GM12872 (cell line): ENCODE results near the gene CTSO.

ENCODE experiments used
- TF ChIP-seq, protein P1 (sequence below): IDR thresholded peaks from 3 replicates; pipeline ENCODE4 v1.5.1; 2011; ENCODE audit warnings: low read depth, mild to moderate bottlenecking, low read length, moderate library complexity; ENCODE audit not compliant: insufficient read depth

Gene CTSO

DNA sequence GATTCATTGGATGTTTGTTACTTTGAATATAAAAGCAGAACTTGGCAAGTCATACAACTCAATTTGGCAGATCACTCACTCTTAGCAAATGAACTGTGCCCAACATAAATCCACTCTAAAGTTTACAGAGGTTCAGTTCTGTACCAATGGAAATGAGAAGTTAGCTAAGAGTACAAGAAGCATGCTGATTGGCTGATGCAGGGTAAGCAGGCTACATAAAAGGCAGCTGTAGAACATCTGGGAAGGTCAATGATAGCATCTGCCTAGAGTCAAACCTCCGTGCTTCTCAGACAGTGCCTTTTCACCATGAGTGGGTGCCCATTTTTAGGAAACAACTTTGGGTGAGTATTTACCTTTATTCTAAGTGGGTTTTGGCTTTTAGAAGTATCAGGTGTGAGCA, 50.2 kb downstream of the CTSO start, which contains the start of gene TDO2:
Gene TDO2 (plus strand): TSS at position 244 of the 400 bp plus-strand sequence. CDS start 63 bp downstream, at position 307.
- TF ChIP-seq, protein P1, sequence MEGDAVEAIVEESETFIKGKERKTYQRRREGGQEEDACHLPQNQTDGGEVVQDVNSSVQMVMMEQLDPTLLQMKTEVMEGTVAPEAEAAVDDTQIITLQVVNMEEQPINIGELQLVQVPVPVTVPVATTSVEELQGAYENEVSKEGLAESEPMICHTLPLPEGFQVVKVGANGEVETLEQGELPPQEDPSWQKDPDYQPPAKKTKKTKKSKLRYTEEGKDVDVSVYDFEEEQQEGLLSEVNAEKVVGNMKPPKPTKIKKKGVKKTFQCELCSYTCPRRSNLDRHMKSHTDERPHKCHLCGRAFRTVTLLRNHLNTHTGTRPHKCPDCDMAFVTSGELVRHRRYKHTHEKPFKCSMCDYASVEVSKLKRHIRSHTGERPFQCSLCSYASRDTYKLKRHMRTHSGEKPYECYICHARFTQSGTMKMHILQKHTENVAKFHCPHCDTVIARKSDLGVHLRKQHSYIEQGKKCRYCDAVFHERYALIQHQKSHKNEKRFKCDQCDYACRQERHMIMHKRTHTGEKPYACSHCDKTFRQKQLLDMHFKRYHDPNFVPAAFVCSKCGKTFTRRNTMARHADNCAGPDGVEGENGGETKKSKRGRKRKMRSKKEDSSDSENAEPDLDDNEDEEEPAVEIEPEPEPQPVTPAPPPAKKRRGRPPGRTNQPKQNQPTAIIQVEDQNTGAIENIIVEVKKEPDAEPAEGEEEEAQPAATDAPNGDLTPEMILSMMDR, result no peak

DNA sequence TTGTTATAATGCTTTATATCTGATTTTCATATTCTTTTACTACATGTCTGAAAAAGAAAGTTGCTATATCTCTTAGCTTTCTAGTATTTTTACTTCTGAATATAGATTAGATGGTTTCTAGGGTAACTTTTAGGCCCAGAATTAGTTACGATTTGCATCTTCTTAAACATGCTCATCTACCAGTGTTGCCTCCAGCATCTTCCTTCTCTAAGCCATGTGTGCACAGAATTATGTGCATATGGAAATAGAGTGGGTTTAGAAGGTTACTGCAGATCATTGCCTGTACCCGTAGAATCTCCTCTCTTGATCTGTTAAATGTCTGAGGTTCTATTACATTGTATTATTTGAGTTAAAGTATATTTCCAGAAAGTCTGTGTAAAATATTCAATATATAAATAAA, 52.7 kb downstream of the CTSO start:
- TF ChIP-seq, protein P1, result no peak

DNA sequence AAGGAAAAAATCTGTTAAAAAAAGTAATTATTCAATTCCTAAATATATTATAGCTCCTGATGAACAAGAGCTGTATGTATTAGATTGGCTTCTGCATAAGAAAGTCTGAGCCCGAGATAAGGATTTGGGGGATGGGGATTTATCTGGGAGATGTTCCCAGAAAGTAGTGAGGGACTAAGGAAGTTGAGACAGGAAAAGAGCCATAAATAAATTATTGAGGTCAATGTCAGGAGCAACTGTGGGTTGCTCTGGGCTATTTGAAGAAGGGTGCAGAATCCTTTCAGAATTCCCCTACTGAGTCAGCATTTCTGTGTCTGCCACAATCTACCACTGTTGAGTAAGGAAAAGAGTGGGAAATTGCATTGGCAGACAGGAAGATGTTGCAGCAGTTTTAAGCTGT, 53.3 kb downstream of the CTSO start:
- TF ChIP-seq, protein P1, result no peak

DNA sequence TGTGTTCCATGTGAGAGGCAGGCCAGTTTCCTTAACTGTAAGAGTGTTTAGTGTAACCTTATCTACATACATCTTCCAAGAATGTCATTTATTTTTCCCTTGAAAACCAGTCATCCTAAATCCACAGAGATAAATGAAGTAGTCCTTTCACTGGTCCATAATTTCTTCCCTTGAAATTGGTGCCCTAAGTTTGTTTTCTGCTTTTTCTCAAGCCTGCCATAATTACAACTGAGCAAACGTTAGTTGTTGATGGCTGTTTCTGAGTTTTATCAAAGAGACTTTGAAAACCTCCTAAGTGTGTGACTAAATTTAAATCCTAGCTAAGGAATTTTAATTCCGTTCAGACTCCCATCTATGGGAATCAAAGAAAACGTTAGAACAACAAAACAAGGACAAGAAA, 53.8 kb downstream of the CTSO start:
- TF ChIP-seq, protein P1, result no peak

DNA sequence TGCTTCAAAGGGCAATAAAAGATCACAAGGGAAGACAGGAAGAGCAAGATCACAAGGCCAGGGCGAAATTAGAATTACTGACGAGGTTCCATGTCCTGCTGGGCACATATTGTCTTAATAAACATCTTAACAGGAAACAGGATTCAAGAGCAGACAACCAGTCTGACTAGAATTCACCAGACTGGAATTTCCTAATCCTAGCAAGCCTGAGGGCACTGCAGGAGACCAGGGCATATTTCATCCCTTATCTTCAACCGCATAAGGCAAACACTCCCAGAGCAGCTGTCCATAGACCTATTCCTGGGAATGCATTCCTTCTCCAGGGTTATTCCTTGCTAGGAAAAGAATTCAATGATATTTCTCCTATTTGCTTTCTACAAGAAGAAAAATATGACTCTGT, 62.6 kb downstream of the CTSO start:
- TF ChIP-seq, protein P1, result no peak

DNA sequence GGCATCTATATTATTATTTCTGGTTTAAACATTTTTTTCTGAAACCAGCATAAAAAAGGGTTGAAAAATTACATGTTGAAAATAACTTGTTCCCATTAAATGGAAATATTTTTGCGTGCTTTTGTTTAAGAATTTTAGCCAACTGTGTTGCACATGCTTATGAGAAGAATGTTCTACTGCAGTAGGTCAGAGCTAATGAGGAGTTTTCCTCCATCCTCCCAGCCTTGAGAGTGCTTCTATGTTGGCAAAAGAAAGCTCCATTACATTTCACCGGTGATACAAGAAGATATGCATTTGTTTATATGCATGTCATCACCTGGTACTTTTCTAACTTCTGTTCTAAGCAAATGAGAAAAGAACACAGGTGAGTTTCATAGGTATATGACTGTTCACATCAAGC, 63.7 kb downstream of the CTSO start:
- TF ChIP-seq, protein P1, result no peak

DNA sequence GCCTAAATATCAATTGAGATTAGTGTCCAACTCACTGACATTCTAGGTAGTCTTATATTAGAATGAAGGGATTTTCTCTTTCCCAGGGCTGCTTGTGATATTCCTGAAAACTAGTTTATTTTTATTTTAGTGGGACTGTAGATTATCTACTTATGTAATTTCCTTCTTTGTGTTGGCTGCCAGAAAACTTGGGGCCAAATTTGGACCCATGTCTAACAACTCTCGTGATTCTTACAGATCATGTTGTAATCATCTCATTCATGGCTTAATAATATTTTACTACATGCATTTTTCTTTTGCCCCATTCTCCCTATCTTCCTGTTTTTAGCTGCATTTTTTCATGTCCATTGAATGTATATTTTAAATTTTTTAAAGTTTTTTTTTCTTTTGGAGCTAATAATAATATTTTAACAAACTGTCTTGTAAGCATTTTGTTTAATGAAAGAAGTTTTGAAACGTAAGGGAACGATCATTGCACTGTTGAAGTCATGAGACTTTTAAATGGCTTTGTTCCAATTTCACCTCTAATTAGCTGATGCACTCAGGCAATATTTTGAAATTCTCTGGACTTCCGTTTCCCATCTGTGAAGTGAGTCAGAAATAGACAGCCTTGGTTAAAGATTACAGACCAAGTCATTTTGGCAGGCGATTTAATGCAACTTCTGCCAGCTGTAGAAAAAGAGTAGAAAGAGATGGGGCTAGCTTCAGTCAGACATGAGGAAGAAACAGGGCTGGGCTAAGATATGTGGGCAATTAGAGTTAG, 64.5 kb downstream of the CTSO start:
- TF ChIP-seq, protein P1, result no peak
